K562 (cell line): ENCODE data around the gene INTS6L. TPM values are rescaled to one million over a fixed set of nuclear protein-coding genes. Genes with fewer than 3 reads are reported as not detected.

Source experiments
- ATAC-seq: fragments of 200-7000 bp; cut with Tn5 transposase; 3 replicates; pipeline ENCODE4 v1.9.1; 2020; ENCODE audit warnings: moderate library complexity
- BruUV-seq: library from RNA; stranded (reverse); fragments of 400-500 nt; replicated peaks from 2 replicates; lab custom pipeline; 2021; lab: Mats Ljungman, UMichigan
- CTCF ChIA-PET: fragments of 300-600 bp; formaldehyde crosslinking; extraction: SDS; loops from one replicate; lab custom pipeline; 2021; ENCODE audit warnings: low intra/inter-chr PET ratio; lab: Yijun Ruan, JAX
- POLR2A ChIA-PET: fragments of 300-600, 350-650 bp; sonication (Branson Sonifier 250); formaldehyde crosslinking; extraction: SDS; loops from one replicate; lab custom pipeline; 2021; ENCODE audit warnings: antibody characterized with exemption, inconsistent platforms; lab: Yijun Ruan, JAX
- DNase-seq, 4 experiments: peaks; one replicate each; pipeline versions ENCODE4 v3.0.0 to v3.0.0-alpha.2; 2011 to 2018; ENCODE audit warnings: low spot score in 3 of 4, mixed read lengths in 3 of 4; ENCODE audit errors: extremely low read depth in 1 of 4
- FAIRE-seq: peaks from 2 replicates; lab custom pipeline; 2011; peaks lifted over from hg19 to GRCh38; lab: Jason Lieb, UNC
- H2AFZ ChIP-seq: 2 replicates; pipeline ENCODE4 v1.6.0; 2011; ENCODE audit warnings: low read depth, low read length, control low read depth, inconsistent platforms
- H3K27ac ChIP-seq: fragments of 200-600 bp; 3 replicates; pipeline ENCODE4 v1.8.0; 2011; ENCODE audit warnings: low read depth, mild to moderate bottlenecking, control low read depth, inconsistent platforms, low read length, moderate library complexity, mixed read lengths; ENCODE audit errors: extremely low read depth
- H3K27me3 ChIP-seq, 2 experiments: fragments of 300-600 bp in 1 of 2; 2 replicates in 1 of 2; 3 replicates in 1 of 2; pipeline versions ENCODE4 v1.6.0 to v1.8.0; 2011; ENCODE audit warnings: inconsistent platforms in 2 of 2, low read length in 2 of 2, mild to moderate bottlenecking in 1 of 2, mixed read lengths in 1 of 2, moderate library complexity in 1 of 2; ENCODE audit not compliant: control insufficient read depth in 2 of 2, insufficient read depth in 2 of 2
- H3K36me3 ChIP-seq: fragments of 300-600 bp; 3 replicates; pipeline ENCODE4 v1.8.0; 2011; ENCODE audit warnings: mild to moderate bottlenecking, low read length, inconsistent platforms; ENCODE audit not compliant: control insufficient read depth, insufficient read depth
- H3K4me1 ChIP-seq, 2 experiments: fragments of 200-600 bp in 1 of 2; replicated peaks in 1 of 2; 2 replicates in 1 of 2; 3 replicates in 1 of 2; pipeline versions ENCODE4 v1.5.1 to v1.8.0; 2011; ENCODE audit warnings: inconsistent platforms in 2 of 2, low read length in 2 of 2, mild to moderate bottlenecking in 1 of 2, mixed read lengths in 1 of 2, moderate library complexity in 1 of 2; ENCODE audit not compliant: control insufficient read depth in 2 of 2, insufficient read depth in 2 of 2
- H3K4me2 ChIP-seq: 2 replicates; pipeline ENCODE4 v1.6.1; 2011; ENCODE audit warnings: low read length, control low read depth, inconsistent platforms, mixed read lengths; ENCODE audit not compliant: insufficient read depth
- H3K4me3 ChIP-seq: fragments of 200-600 bp; sonication (generic), shearing (Covaris generic); 2 replicates; pipeline ENCODE4 v1.5.1; 2016; ENCODE audit warnings: control low read depth, inconsistent platforms
- H3K79me2 ChIP-seq: fragments of 200-600 bp; 3 replicates; pipeline ENCODE4 v1.8.0; 2011; ENCODE audit warnings: low read length, inconsistent platforms; ENCODE audit not compliant: control insufficient read depth, insufficient read depth
- H3K9ac ChIP-seq, 2 experiments: 2 replicates each; pipeline versions ENCODE4 v1.6.0 to v1.6.1; 2011; ENCODE audit warnings: low read depth in 2 of 2, low read length in 2 of 2, control low read depth in 1 of 2, inconsistent platforms in 1 of 2, mild to moderate bottlenecking in 1 of 2, mixed read lengths in 1 of 2; ENCODE audit not compliant: insufficient read depth in 1 of 2
- H3K9me1 ChIP-seq: one replicate; pipeline ENCODE4 v1.6.0; 2011; ENCODE audit warnings: inconsistent platforms, mild to moderate bottlenecking, low read length, moderate library complexity; ENCODE audit not compliant: control insufficient read depth, insufficient read depth
- H3K9me3 ChIP-seq: replicated peaks from 2 replicates; pipeline ENCODE4 v1.5.1; 2011; ENCODE audit warnings: low read depth, low read length, inconsistent platforms; ENCODE audit not compliant: control insufficient read depth, insufficient read depth
- H4K20me1 ChIP-seq: replicated peaks from 2 replicates; pipeline ENCODE4 v1.6.1; 2011; ENCODE audit warnings: low read length, inconsistent platforms, mixed read lengths; ENCODE audit not compliant: control insufficient read depth, insufficient read depth
- C11orf30 ChIP-seq: fragments of 450-650 bp; IDR thresholded peaks from 2 replicates; pipeline ENCODE4 v1.6.1; 2016; ENCODE audit warnings: low read depth, mild to moderate bottlenecking
- RAD21 ChIP-seq, 2 experiments: fragments of 250-450 bp in 1 of 2; fragments of 450-650 bp in 1 of 2; sonication (Bioruptor Pico) in 1 of 2; formaldehyde crosslinking in 1 of 2; IDR thresholded peaks in 1 of 2; conservative IDR thresholded peaks in 1 of 2; 2 replicates each; pipeline versions ENCODE4 v1.4.0 to v1.8.0; 2020 to 2022; ENCODE audit warnings: mild to moderate bottlenecking in 2 of 2, moderate library complexity in 1 of 2
- SREBF2 ChIP-seq: sonication (generic); formaldehyde crosslinking; IDR thresholded peaks from 2 replicates; pipeline ENCODE4 v1.4.0; 2020; ENCODE audit warnings: mild to moderate bottlenecking, missing genetic modification reagents
- ZNF695 ChIP-seq: fragments of 450-650 bp; formaldehyde crosslinking; IDR thresholded peaks from 2 replicates; pipeline ENCODE4 v1.4.0; 2020; ENCODE audit warnings: mild to moderate bottlenecking, moderate library complexity
- WGBS: fragments of 100-300 bp; shearing (Covaris generic); methylation state at CpG from one replicate; pipeline ENCODE4 v1.1.6; 2016; ENCODE audit warnings: low coverage, mixed read lengths; ENCODE audit not compliant: insufficient coverage; ENCODE audit errors: missing lambda C conversion rate; 5-methylcytosine and 5-hydroxymethylcytosine counted together
- in situ Hi-C: fragments of 300-500 bp; cut with MboI; formaldehyde crosslinking; loops from 4 replicates; pipeline ENCODE4 v1.15.0; 2018; ENCODE audit warnings: inconsistent platforms, mixed read lengths
- intact Hi-C: fragments of 100-400 bp; cut with micrococcal nuclease; formaldehyde crosslinking; loops from 2 replicates; pipeline ENCODE4 v1.14.2; 2022
- polyA plus RNA-seq, 8 experiments: library from polyadenylated mRNA; depleted of rRNA in 4 of 8; stranded (reverse) in 5 of 8; unstranded in 3 of 8; fragments of >200 nt; fragmentation: Nextera tagmentation in 2 of 8; fragmentation: Illumina TruSeq in 1 of 8; extraction: Ambion mirVana in 2 of 8; extraction: Trizol in 1 of 8; gene quantifications; 2 replicates each; pipeline versions ENCODE4 v1.2.1 to v1.2.3, GENCODE V29; 2011 to 2014; ENCODE audit warnings: inconsistent platforms in 1 of 8, missing spikeins in 1 of 8
- total RNA-seq, 7 experiments: library from RNA; depleted of rRNA in 6 of 7; stranded (reverse); fragments of >200 nt in 6 of 7; fragmentation: Illumina TruSeq in 2 of 7; extraction: Trizol in 2 of 7; gene quantifications; 2 replicates each; pipeline versions ENCODE4 v1.2.1 to v1.2.3, GENCODE V29; 2011 to 2021; ENCODE audit warnings: low replicate concordance in 1 of 7
- TF ChIP-seq, protein P1 (sequence below): sonication (generic); formaldehyde crosslinking; IDR thresholded peaks from 2 replicates; pipeline ENCODE4 v1.8.0; 2022; ENCODE audit warnings: missing genetic modification reagents, mild to moderate bottlenecking, moderate library complexity, borderline replicate concordance
- TF ChIP-seq, protein P2 (sequence below), 3 experiments: IDR thresholded peaks in 2 of 3; conservative IDR thresholded peaks in 1 of 3; 2 replicates each; pipeline ENCODE4 v1.5.1; 2011 to 2012; ENCODE audit warnings: low read length in 3 of 3, mild to moderate bottlenecking in 3 of 3, control low read depth in 2 of 3, improper control_type of control experiment in 1 of 3, inconsistent platforms in 1 of 3, low read depth in 1 of 3, mixed read lengths in 1 of 3, moderate library complexity in 1 of 3; ENCODE audit not compliant: insufficient read depth in 2 of 3
- TF ChIP-seq, protein P3 (sequence below): fragments of 450-650 bp; IDR thresholded peaks from 2 replicates; pipeline ENCODE4 v1.6.1; 2016

The INTS6L gene
- total and polyA plus RNA-seq, 9 of the 15 experiments (the other 6 are each of a cell fraction or from before 2014, with no cell fraction given) = 6.1 to 44.9 (median 21.9) TPM

DNA sequence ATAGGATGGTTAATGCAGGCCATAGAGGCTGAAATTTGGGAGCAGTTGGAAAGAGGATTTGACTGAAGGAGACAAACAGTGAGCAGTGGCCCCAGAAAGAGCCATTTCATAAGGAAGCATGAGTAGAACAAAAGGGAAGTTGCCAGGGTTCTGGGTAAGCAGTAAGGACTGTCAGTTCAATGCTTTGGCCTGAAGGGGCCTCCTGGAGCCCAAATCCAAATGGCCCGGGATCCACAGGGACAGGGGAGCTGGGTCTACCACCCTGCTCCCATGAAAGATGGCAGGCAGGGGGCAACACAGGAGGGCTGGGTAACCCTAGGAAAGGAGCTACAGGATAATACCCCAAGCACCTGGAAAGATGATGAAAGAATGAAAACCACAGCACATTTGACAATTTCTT lies 4.1 kb upstream of the INTS6L start:
- no peaks in the 10 kb centered on the region for H3K27me3 ChIP-seq
- H3K4me2 ChIP-seq = no peak overlapping the region
- H3K9me3 ChIP-seq = no peaks in the 10 kb centered on the region
- WGBS = 17% methylated on average over 1 of the region's 1 CpG
- ChIA-PET POLR2A (interaction anchor here (1.1 kb wide), 1 partner anchor 28 kb away, joined by 3 read pairs; no protein-coding TSS in a partner anchor), CTCF (no interaction called here)
- TF ChIP-seq, protein P1, sequence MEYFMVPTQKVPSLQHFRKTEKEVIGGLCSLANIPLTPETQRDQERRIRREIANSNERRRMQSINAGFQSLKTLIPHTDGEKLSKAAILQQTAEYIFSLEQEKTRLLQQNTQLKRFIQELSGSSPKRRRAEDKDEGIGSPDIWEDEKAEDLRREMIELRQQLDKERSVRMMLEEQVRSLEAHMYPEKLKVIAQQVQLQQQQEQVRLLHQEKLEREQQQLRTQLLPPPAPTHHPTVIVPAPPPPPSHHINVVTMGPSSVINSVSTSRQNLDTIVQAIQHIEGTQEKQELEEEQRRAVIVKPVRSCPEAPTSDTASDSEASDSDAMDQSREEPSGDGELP (CRISPR knock-in tag) = no peak
- TF ChIP-seq RAD21 (CRISPR knock-in tag; conservative IDR thresholded peaks at IDR 0.05 in 1 of 2, IDR thresholded peaks at IDR 0.05 in 1 of 2) (peak; percentile 25 to 42; a peak in 3 of 4 replicates), ZNF695 (no peak), C11orf30 (no peak), SREBF2 (CRISPR knock-in tag) (no peak)
- TF ChIP-seq, protein P2, sequence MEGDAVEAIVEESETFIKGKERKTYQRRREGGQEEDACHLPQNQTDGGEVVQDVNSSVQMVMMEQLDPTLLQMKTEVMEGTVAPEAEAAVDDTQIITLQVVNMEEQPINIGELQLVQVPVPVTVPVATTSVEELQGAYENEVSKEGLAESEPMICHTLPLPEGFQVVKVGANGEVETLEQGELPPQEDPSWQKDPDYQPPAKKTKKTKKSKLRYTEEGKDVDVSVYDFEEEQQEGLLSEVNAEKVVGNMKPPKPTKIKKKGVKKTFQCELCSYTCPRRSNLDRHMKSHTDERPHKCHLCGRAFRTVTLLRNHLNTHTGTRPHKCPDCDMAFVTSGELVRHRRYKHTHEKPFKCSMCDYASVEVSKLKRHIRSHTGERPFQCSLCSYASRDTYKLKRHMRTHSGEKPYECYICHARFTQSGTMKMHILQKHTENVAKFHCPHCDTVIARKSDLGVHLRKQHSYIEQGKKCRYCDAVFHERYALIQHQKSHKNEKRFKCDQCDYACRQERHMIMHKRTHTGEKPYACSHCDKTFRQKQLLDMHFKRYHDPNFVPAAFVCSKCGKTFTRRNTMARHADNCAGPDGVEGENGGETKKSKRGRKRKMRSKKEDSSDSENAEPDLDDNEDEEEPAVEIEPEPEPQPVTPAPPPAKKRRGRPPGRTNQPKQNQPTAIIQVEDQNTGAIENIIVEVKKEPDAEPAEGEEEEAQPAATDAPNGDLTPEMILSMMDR (IDR thresholded peaks at IDR 0.05 in 2 of 3, conservative IDR thresholded peaks at IDR 0.05 in 1 of 3; ENCODE audit: insufficient read depth in 2 of 3, low read depth in 1 of 3, low read length in 3 of 3) = peak; percentile 41 to 48 (median 46); a peak in 3 of 6 replicates
- TF ChIP-seq, protein P3, sequence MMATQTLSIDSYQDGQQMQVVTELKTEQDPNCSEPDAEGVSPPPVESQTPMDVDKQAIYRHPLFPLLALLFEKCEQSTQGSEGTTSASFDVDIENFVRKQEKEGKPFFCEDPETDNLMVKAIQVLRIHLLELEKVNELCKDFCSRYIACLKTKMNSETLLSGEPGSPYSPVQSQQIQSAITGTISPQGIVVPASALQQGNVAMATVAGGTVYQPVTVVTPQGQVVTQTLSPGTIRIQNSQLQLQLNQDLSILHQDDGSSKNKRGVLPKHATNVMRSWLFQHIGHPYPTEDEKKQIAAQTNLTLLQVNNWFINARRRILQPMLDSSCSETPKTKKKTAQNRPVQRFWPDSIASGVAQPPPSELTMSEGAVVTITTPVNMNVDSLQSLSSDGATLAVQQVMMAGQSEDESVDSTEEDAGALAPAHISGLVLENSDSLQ = 0 out of 2 replicates have a peak, but pooled peaks have one; percentile 18
- BruUV-seq = no TSS peak
- peak; percentile 45 for ATAC-seq
- H3K4me3 ChIP-seq = no peak overlapping the region
- H3K9ac ChIP-seq = no peak overlapping the region
- H3K4me1 ChIP-seq = peaks cover 0 to 3% of the 10 kb centered on the region in 2 experiments; a peak in 3 of 5 replicates
- peak; percentile 16 to 41 (median 32) for DNase-seq
- H3K27ac ChIP-seq = no peak overlapping the region
- H3K79me2 ChIP-seq = peaks cover 8% of the 10 kb centered on the region; the same call in 1 of the 3 replicates
- intact Hi-C loops = no loop called here
- peak overlapping the region; percentile 46 for H2AFZ ChIP-seq
- peak; percentile 19 for FAIRE-seq
- H4K20me1 ChIP-seq = no peaks in the 10 kb centered on the region
- H3K9me1 ChIP-seq = no peaks in the 10 kb centered on the region
- in situ Hi-C loops = no loop called here
- no peaks in the 10 kb centered on the region for H3K36me3 ChIP-seq
